Thyroid gland (tissue), 4 donors: ENCODE results near the gene ABTB1. TPM values are rescaled to one million over a fixed set of nuclear protein-coding genes. Genes with fewer than 3 reads are reported as not detected.

Experiments
- DNase-seq, 2 donors: peaks; one replicate each; pipeline ENCODE4 v3.0.0-alpha.2; 2019
- H3K27ac ChIP-seq, 3 donors: fragments of 200-600 bp; sonication (generic); 1 replicate in 2 of 3; 2 replicates in 1 of 3; pipeline ENCODE4 v1.5.1; 2016 to 2019; ENCODE audit warnings: mild to moderate bottlenecking in 1 of 3, moderate library complexity in 1 of 3
- H3K27me3 ChIP-seq: fragments of 200-600 bp; sonication (generic); one replicate; pipeline ENCODE4 v1.5.1; 2019
- H3K36me3 ChIP-seq, 2 donors: fragments of 200-600 bp; sonication (generic); one replicate each; pipeline ENCODE4 v1.5.1; 2016 to 2019
- H3K4me1 ChIP-seq, 2 donors: fragments of 200-600 bp; sonication (generic); one replicate each; pipeline ENCODE4 v1.5.1; 2017 to 2019
- H3K4me3 ChIP-seq, 3 donors: fragments of 200-600 bp; sonication (generic); replicated peaks in 1 of 3; 1 replicate in 2 of 3; 2 replicates in 1 of 3; pipeline ENCODE4 v1.5.1; 2016; ENCODE audit warnings: mild to moderate bottlenecking in 1 of 3
- H3K9me3 ChIP-seq: fragments of 200-600 bp; sonication (generic); one replicate; pipeline ENCODE4 v1.5.1; 2017
- CTCF ChIP-seq, 6 experiments: fragments of 200-600 bp in 3 of 6; fragments of 450-650 bp in 3 of 6; sonication (generic) in 3 of 6; IDR thresholded peaks; one replicate each; pipeline ENCODE4 v1.5.1; 2016 to 2019; ENCODE audit warnings: antibody characterized with exemption in 6 of 6, mild to moderate bottlenecking in 2 of 6, inconsistent platforms in 1 of 6, moderate library complexity in 1 of 6
- POLR2A ChIP-seq, 2 donors: fragments of 450-650 bp; IDR thresholded peaks; one replicate each; pipeline ENCODE4 v1.6.1; 2017; ENCODE audit warnings: antibody characterized with exemption in 2 of 2, mild to moderate bottlenecking in 2 of 2, moderate library complexity in 1 of 2
- WGBS, 2 donors: methylation state at CpG; one replicate each; pipeline ENCODE4 v1.1.5; 2017; 5-methylcytosine and 5-hydroxymethylcytosine counted together
- intact Hi-C: fragments of 100-400 bp; cut with DNase I; formaldehyde crosslinking; loops from one replicate; pipeline ENCODE4 v1.15.1; 2023
- total RNA-seq, 4 donors: library from RNA; depleted of rRNA; stranded (reverse); fragments of >200 nt; gene quantifications; one replicate each; pipeline ENCODE4 v1.2.3, GENCODE V29; 2016

ABTB1 gene
- total RNA-seq, 4 donors from 2014 or later: 18.9 to 29.1 (median 24.4) TPM

- Histone ChIP-seq H3K27ac (no peak overlapping the region), H3K4me3 (no peak overlapping the region), H3K9me3 (no peaks in the 10 kb centered on the region), H3K27me3 (no peaks in the 10 kb centered on the region), H3K36me3 (no peaks in the 10 kb centered on the region), H3K4me1 (peaks cover 13 to 14% of the 10 kb centered on the region in 2 donors)
- 83 to 87% methylated on average over 2 to 4 of the region's 4 CpGs for WGBS, 2 donors
- TF ChIP-seq CTCF (IDR thresholded peaks at IDR 0.05): no peak
- no peak for TF ChIP-seq POLR2A (IDR thresholded peaks at IDR 0.05)
- peak in 1 of 2 donors; percentile 0 for DNase-seq
- intact Hi-C loops: no loop called here
Observed at GRCh38 chr3:127676456-127676855, 3.7 kb downstream of the ABTB1 start.

- no peaks in the 10 kb centered on the region for H3K27me3 ChIP-seq
- 97 to 98% methylated on average over 16 to 19 of the region's 21 CpGs for WGBS, 2 donors
- no peak overlapping the region for H3K27ac ChIP-seq
- H3K36me3 ChIP-seq: no peaks in the 10 kb centered on the region
- intact Hi-C loops: no loop called here
- peaks cover 8 to 10% of the 10 kb centered on the region in 2 donors for H3K4me1 ChIP-seq
- H3K4me3 ChIP-seq: no peak overlapping the region
- no peak for TF ChIP-seq POLR2A (IDR thresholded peaks at IDR 0.05)
- TF ChIP-seq CTCF (IDR thresholded peaks at IDR 0.05): no peak
- peak in 1 of 2 donors; percentile 0 for DNase-seq
- H3K9me3 ChIP-seq: no peaks in the 10 kb centered on the region
Observed at GRCh38 chr3:127676921-127677351, 4.2 kb downstream of the ABTB1 start.

GRCh38 chr3:127677541-127678314 lies 5.0 kb downstream of the ABTB1 start:
- Histone ChIP-seq H3K27ac (no peak overlapping the region), H3K36me3 (no peaks in the 10 kb centered on the region), H3K4me1 (peaks cover 7% of the 10 kb centered on the region in 2 donors), H3K27me3 (no peaks in the 10 kb centered on the region), H3K4me3 (no peak overlapping the region), H3K9me3 (no peaks in the 10 kb centered on the region)
- 93 to 94% methylated on average over 15 to 16 of the region's 17 CpGs for WGBS, 2 donors
- TF ChIP-seq CTCF (IDR thresholded peaks at IDR 0.05): no peak
- TF ChIP-seq POLR2A (IDR thresholded peaks at IDR 0.05): no peak
- intact Hi-C loops: no loop called here
- peak in 1 of 2 donors; percentile 2 for DNase-seq

- Histone ChIP-seq H3K4me3 (no peak overlapping the region), H3K36me3 (no peaks in the 10 kb centered on the region), H3K4me1 (peaks cover 7% of the 10 kb centered on the region in 2 donors), H3K27me3 (no peaks in the 10 kb centered on the region), H3K27ac (no peak overlapping the region), H3K9me3 (no peaks in the 10 kb centered on the region)
- intact Hi-C loops: no loop called here
- 93 to 95% methylated on average over 8 of the region's 8 CpGs for WGBS, 2 donors
- TF ChIP-seq POLR2A (IDR thresholded peaks at IDR 0.05): no peak
- TF ChIP-seq CTCF (IDR thresholded peaks at IDR 0.05): no peak
- no peak for DNase-seq
Observed at GRCh38 chr3:127678315-127678599, 5.5 kb downstream of the ABTB1 start.
